ENCODE results near the gene KRTAP5-2. TPM values are rescaled to one million over a fixed set of nuclear protein-coding genes. Genes with fewer than 3 reads are reported as not detected.

Gene KRTAP5-2
- total RNA-seq, 1 experiment from 2014 or later, result not detected

DNA sequence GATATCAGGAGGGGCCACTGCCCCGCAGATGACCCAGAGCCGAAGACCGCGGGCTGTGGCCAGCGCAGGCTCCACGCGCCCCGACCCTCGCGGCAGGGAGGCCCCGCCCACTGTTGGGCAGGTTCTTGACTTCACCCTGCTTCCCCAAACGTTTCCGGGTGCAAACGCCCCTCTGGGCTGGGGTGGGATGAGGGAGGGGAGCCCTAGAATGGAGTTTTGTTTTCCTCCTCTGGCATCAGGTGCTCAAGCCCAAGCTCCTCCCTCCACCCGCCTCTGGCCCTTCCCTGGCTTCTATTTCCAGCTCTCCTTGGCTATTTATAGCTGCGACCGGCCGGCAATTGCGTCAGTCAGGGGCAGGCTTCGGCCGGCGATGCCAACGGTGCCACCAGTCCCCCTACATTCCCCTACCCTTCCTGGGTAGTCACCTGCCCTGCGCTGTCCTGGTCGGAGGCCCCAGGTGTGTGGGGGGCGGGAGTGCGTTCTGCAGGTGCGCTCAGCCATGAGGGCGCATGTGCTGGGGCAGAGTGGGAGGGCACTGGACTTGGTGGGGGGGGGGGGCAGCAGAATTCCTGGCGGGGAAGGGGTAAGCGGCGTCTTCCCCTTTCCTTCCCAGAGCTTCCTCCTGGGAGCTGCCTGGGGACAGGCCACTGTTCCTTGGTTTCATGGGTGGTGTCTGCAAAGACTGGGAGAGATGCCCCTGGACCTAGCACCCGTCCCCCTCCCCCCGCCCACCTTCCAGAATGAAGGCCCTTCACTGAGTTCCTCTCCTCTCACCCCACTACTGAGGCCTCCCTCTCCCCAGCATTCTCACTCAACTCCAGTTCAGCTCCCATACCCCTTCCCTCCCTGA lies 49.6 kb downstream of the KRTAP5-2 start:
- H3K27me3 ChIP-seq (ENCODE audit: low read length), result peaks cover 6% of the 10 kb centered on the region
- BruUV-seq (replicated peaks), result TSS peak; percentile 88
- no peaks in the 10 kb centered on the region for H3F3A ChIP-seq (ENCODE audit: low read length, unreplicated experiment)
- ATAC-seq, result peak; percentile 50
- H3K9me2 ChIP-seq (replicated peaks; ENCODE audit: low read length), result no peaks in the 10 kb centered on the region
- intact Hi-C loops (cut with micrococcal nuclease), result no loop called here
- peak; percentile 53 for DNase-seq
- H3K4me2 ChIP-seq (ENCODE audit: low read length), result peak overlapping the region; percentile 86
- CTCF ChIA-PET, result interaction anchor here (0.9 to 1.1 kb wide), 2 partner anchors 25 to 26 kb away, joined by 3 to 5 read pairs; no protein-coding TSS in a partner anchor
- H4K20me1 ChIP-seq (ENCODE audit: low read length), result no peaks in the 10 kb centered on the region
- H3K27ac ChIP-seq (ENCODE audit: low read length), result no peak overlapping the region
- no peaks in the 10 kb centered on the region for H3K36me3 ChIP-seq (ENCODE audit: low read depth, low read length)
- no peaks in the 10 kb centered on the region for H3K9me3 ChIP-seq (ENCODE audit: low read length)
- POLR2A ChIA-PET (ENCODE audit: unreplicated experiment), result interaction anchor here (0.5 kb wide), 1 partner anchor 237 kb away, joined by 3 read pairs; no protein-coding TSS in a partner anchor
- peaks cover 9% of the 10 kb centered on the region for H3K4me1 ChIP-seq (ENCODE audit: insufficient read depth, low read length)
- H3K79me2 ChIP-seq (ENCODE audit: low read length), result no peaks in the 10 kb centered on the region
- TF ChIP-seq CTCF (conservative IDR thresholded peaks at IDR 0.05; ENCODE audit: low read depth, low read length) (no peak), EZH2phosphoT487 (IDR thresholded peaks at IDR 0.05; ENCODE audit: borderline replicate concordance, low read length) (no peak), EZH2 (IDR thresholded peaks at IDR 0.05; ENCODE audit: low read length, unreplicated experiment) (no peak)
- H3K9ac ChIP-seq (ENCODE audit: low read length), result no peak overlapping the region
- peak overlapping the region; percentile 50 for H3K4me3 ChIP-seq (ENCODE audit: low read length)
- peak overlapping the region; percentile 45 for H2AFZ ChIP-seq (ENCODE audit: low read length)

- H2AFZ ChIP-seq (ENCODE audit: low read length), result peak overlapping the region; percentile 74
- H3F3A ChIP-seq (ENCODE audit: low read length, unreplicated experiment), result no peaks in the 10 kb centered on the region
- BruUV-seq (replicated peaks), result TSS peak; percentile 42
- intact Hi-C loops (cut with micrococcal nuclease), result no loop called here
- no peaks in the 10 kb centered on the region for H3K9me3 ChIP-seq (ENCODE audit: low read length)
- peaks cover 9% of the 10 kb centered on the region for H3K4me1 ChIP-seq (ENCODE audit: insufficient read depth, low read length)
- H3K27ac ChIP-seq (ENCODE audit: low read length), result no peak overlapping the region
- ChIA-PET CTCF (interaction anchor here (0.9 to 1.6 kb wide), 3 partner anchors 26 to 27 kb away, joined by 3 to 58 read pairs (median 5); no protein-coding TSS in a partner anchor), POLR2A (ENCODE audit: unreplicated experiment) (interaction anchor here (0.5 kb wide), 1 partner anchor 238 kb away, joined by 3 read pairs; no protein-coding TSS in a partner anchor)
- no peaks in the 10 kb centered on the region for H3K79me2 ChIP-seq (ENCODE audit: low read length)
- peaks cover 6% of the 10 kb centered on the region for H3K27me3 ChIP-seq (ENCODE audit: low read length)
- H3K4me2 ChIP-seq (ENCODE audit: low read length), result peak overlapping the region; percentile 86
- peak overlapping the region; percentile 63 for H3K4me3 ChIP-seq (ENCODE audit: low read length)
- no peak for DNase-seq
- TF ChIP-seq EZH2phosphoT487 (IDR thresholded peaks at IDR 0.05; ENCODE audit: borderline replicate concordance, low read length) (no peak), CTCF (conservative IDR thresholded peaks at IDR 0.05; ENCODE audit: low read depth, low read length) (no peak), EZH2 (IDR thresholded peaks at IDR 0.05; ENCODE audit: low read length, unreplicated experiment) (no peak)
- no peaks in the 10 kb centered on the region for H3K9me2 ChIP-seq (replicated peaks; ENCODE audit: low read length)
- peak; percentile 3; the same call in 1 of the 2 replicates for ATAC-seq
- H3K9ac ChIP-seq (ENCODE audit: low read length), result no peak overlapping the region
- no peaks in the 10 kb centered on the region for H4K20me1 ChIP-seq (ENCODE audit: low read length)
- H3K36me3 ChIP-seq (ENCODE audit: low read depth, low read length), result no peaks in the 10 kb centered on the region
Observed at GRCh38 chr11:1547467-1548098, 50.5 kb downstream of the KRTAP5-2 start.

Other genes starting within 250 kb of the KRTAP5-2 start
- 1.2 and 2.8 TPM in 2 replicates for gene BRSK2, start 208.4 kb downstream of the KRTAP5-2 start, total RNA-seq (2014; rRNA removed)
- gene MOB2, start 111.5 kb downstream of the KRTAP5-2 start, total RNA-seq (2014; rRNA removed), result 23.0 and 31.0 TPM in 2 replicates
- 2.4 and 2.6 TPM in 2 replicates for gene DUSP8, start 26.0 kb downstream of the KRTAP5-2 start, total RNA-seq (2014; rRNA removed)
- not detected in 2 replicates for gene KRTAP5-1, start 13.0 kb downstream of the KRTAP5-2 start, total RNA-seq (2014; rRNA removed)
- gene KRTAP5-3, start 10.2 kb upstream of the KRTAP5-2 start, total RNA-seq (2014; rRNA removed), result not detected in 2 replicates
- not detected in 2 replicates for gene KRTAP5-4, start 23.8 kb upstream of the KRTAP5-2 start, total RNA-seq (2014; rRNA removed)
- gene KRTAP5-5, start 31.5 kb upstream of the KRTAP5-2 start, total RNA-seq (2014; rRNA removed), result not detected in 2 replicates
- not detected in 2 replicates for gene KRTAP5-6, start 98.9 kb upstream of the KRTAP5-2 start, total RNA-seq (2014; rRNA removed)
- gene IFITM10, start 152.3 kb upstream of the KRTAP5-2 start, total RNA-seq (2014; rRNA removed), result 0.58 and 1.4 TPM in 2 replicates
- gene CTSD, start 165.6 kb upstream of the KRTAP5-2 start, total RNA-seq (2014; rRNA removed), result 308 and 358 TPM in 2 replicates
- 4.7 and 7.8 TPM in 2 replicates for gene SYT8, start 236.7 kb upstream of the KRTAP5-2 start, total RNA-seq (2014; rRNA removed)
- 0.55 TPM in 1 of 2 replicates, not detected in the other for gene TNNI2, start 240.7 kb upstream of the KRTAP5-2 start, total RNA-seq (2014; rRNA removed)

All from PC-3 (cell line).